ENCODE measurements around the gene KAT2B. TPM values are rescaled to one million over a fixed set of nuclear protein-coding genes. Genes with fewer than 3 reads are reported as not detected.
A peak's percentile ranks its signal among the peaks of the same experiment; 100 is the strongest.

KAT2B gene
- total RNA-seq, 1 donor from 2014 or later: 1.8 TPM

GRCh38 chr3:20105513-20106280, 65.5 kb downstream of the KAT2B start:
- no peak for TF ChIP-seq CTCF (IDR thresholded peaks at IDR 0.05; ENCODE audit: insufficient read depth, low read length, poor library complexity, severe bottlenecking)
- no peaks in the 10 kb centered on the region for H3K27me3 ChIP-seq (ENCODE audit: control insufficient read depth, insufficient read depth, low read length)
- H3K36me3 ChIP-seq (ENCODE audit: control insufficient read depth, insufficient read depth, low read length): no peaks in the 10 kb centered on the region
- H3K4me3 ChIP-seq (ENCODE audit: low read depth, low read length): no peak overlapping the region
- DNase-seq (ENCODE audit: low read depth): no peak

- H3K27me3 ChIP-seq (ENCODE audit: control insufficient read depth, insufficient read depth, low read length): no peaks in the 10 kb centered on the region
- TF ChIP-seq CTCF (IDR thresholded peaks at IDR 0.05; ENCODE audit: insufficient read depth, low read length, poor library complexity, severe bottlenecking): no peak
- H3K36me3 ChIP-seq (ENCODE audit: control insufficient read depth, insufficient read depth, low read length): no peaks in the 10 kb centered on the region
- DNase-seq (ENCODE audit: low read depth): no peak
- H3K4me3 ChIP-seq (ENCODE audit: low read depth, low read length): no peak overlapping the region
Observed at GRCh38 chr3:20107722-20108121, 67.5 kb downstream of the KAT2B start.

GRCh38 chr3:20108869-20109268, 68.6 kb downstream of the KAT2B start:
- Histone ChIP-seq H3K36me3 (ENCODE audit: control insufficient read depth, insufficient read depth, low read length) (no peaks in the 10 kb centered on the region), H3K27me3 (ENCODE audit: control insufficient read depth, insufficient read depth, low read length) (no peaks in the 10 kb centered on the region), H3K4me3 (ENCODE audit: low read depth, low read length) (no peak overlapping the region)
- no peak for TF ChIP-seq CTCF (IDR thresholded peaks at IDR 0.05; ENCODE audit: insufficient read depth, low read length, poor library complexity, severe bottlenecking)
- DNase-seq (ENCODE audit: low read depth): no peak

GRCh38 chr3:20110826-20111225, 70.6 kb downstream of the KAT2B start:
- TF ChIP-seq CTCF (IDR thresholded peaks at IDR 0.05; ENCODE audit: insufficient read depth, low read length, poor library complexity, severe bottlenecking): no peak
- DNase-seq (ENCODE audit: low read depth): no peak
- no peaks in the 10 kb centered on the region for H3K36me3 ChIP-seq (ENCODE audit: control insufficient read depth, insufficient read depth, low read length)
- no peak overlapping the region for H3K4me3 ChIP-seq (ENCODE audit: low read depth, low read length)
- no peaks in the 10 kb centered on the region for H3K27me3 ChIP-seq (ENCODE audit: control insufficient read depth, insufficient read depth, low read length)

- H3K36me3 ChIP-seq (ENCODE audit: control insufficient read depth, insufficient read depth, low read length): no peaks in the 10 kb centered on the region
- H3K4me3 ChIP-seq (ENCODE audit: low read depth, low read length): no peak overlapping the region
- DNase-seq (ENCODE audit: low read depth): peak; percentile 10
- no peak for TF ChIP-seq CTCF (IDR thresholded peaks at IDR 0.05; ENCODE audit: insufficient read depth, low read length, poor library complexity, severe bottlenecking)
- no peaks in the 10 kb centered on the region for H3K27me3 ChIP-seq (ENCODE audit: control insufficient read depth, insufficient read depth, low read length)
Observed at GRCh38 chr3:20111836-20112235, 71.6 kb downstream of the KAT2B start.

GRCh38 chr3:20121088-20121487, 80.8 kb downstream of the KAT2B start:
- H3K36me3 ChIP-seq (ENCODE audit: control insufficient read depth, insufficient read depth, low read length): no peaks in the 10 kb centered on the region
- TF ChIP-seq CTCF (IDR thresholded peaks at IDR 0.05; ENCODE audit: insufficient read depth, low read length, poor library complexity, severe bottlenecking): no peak
- DNase-seq (ENCODE audit: low read depth): no peak
- H3K27me3 ChIP-seq (ENCODE audit: control insufficient read depth, insufficient read depth, low read length): no peaks in the 10 kb centered on the region
- no peak overlapping the region for H3K4me3 ChIP-seq (ENCODE audit: low read depth, low read length)
